ENCODE measurements around the gene KIAA0753. TPM values are rescaled to one million over a fixed set of nuclear protein-coding genes. Genes with fewer than 3 reads are reported as not detected.
A peak's percentile ranks its signal among the peaks of the same experiment; 100 is the strongest.
"Not testable (repeated sequence)": the region's sequence is repeated elsewhere in the genome, so short reads cannot be mapped to it uniquely, and the experiment has no call there.

The KIAA0753 gene
- total RNA-seq, 2 donors from 2014 or later, result 16.0 to 29.7 TPM

- H3K4me3 Mint-ChIP-seq, result not testable (repeated sequence)
- Mint-ChIP-seq H3K4me1 (ENCODE audit: low read depth in 2 of 2) (peaks cover 9 to 15% of the 10 kb centered on the region in 2 donors), H3K27me3 (peaks cover 49 to 54% of the 10 kb centered on the region in 2 donors)
These were observed 22.7 kb upstream of the KIAA0753 start for GRCh38 chr17:6663200-6663599.

GRCh38 chr17:6661464-6661848 is 20.9 kb upstream of the KIAA0753 start:
- DNase-seq (ENCODE audit: low spot score) (no peak), ATAC-seq (no peak)
- Mint-ChIP-seq H3K4me3 (no peak overlapping the region), H3K27ac (no peak overlapping the region), H3K27me3 (peaks cover 47 to 57% of the 10 kb centered on the region in 2 donors), H3K36me3 (no peaks in the 10 kb centered on the region), H3K9me3 (no peaks in the 10 kb centered on the region), H3K4me1 (ENCODE audit: low read depth in 2 of 2) (peaks cover 5 to 15% of the 10 kb centered on the region in 2 donors)

More at GRCh38 chr17:6663200-6663599, 22.7 kb upstream of the KIAA0753 start:
- H3K36me3 Mint-ChIP-seq; ATAC-seq; H3K27ac Mint-ChIP-seq; H3K9me3 Mint-ChIP-seq; DNase-seq (ENCODE audit: low spot score): not testable (repeated sequence)

GRCh38 chr17:6660805-6661463 is 20.4 kb upstream of the KIAA0753 start:
- H3K4me3 Mint-ChIP-seq, result no peak overlapping the region

GRCh38 chr17:6660101-6660500 is 19.6 kb upstream of the KIAA0753 start:
- Mint-ChIP-seq H3K4me3 (no peak overlapping the region), H3K9me3 (no peaks in the 10 kb centered on the region), H3K4me1 (ENCODE audit: low read depth in 2 of 2) (peaks cover 15 to 21% of the 10 kb centered on the region in 2 donors), H3K36me3 (no peaks in the 10 kb centered on the region), H3K27me3 (peaks cover 53 to 70% of the 10 kb centered on the region in 2 donors), H3K27ac (no peak overlapping the region)
- no peak for DNase-seq (ENCODE audit: low spot score)
- no peak for ATAC-seq

More at GRCh38 chr17:6660805-6661463, 20.4 kb upstream of the KIAA0753 start:
- peaks cover 50 to 61% of the 10 kb centered on the region in 2 donors for H3K27me3 Mint-ChIP-seq
- ATAC-seq (no peak), DNase-seq (ENCODE audit: low spot score) (no peak)
- no peak overlapping the region for H3K27ac Mint-ChIP-seq
- no peaks in the 10 kb centered on the region for H3K9me3 Mint-ChIP-seq
- peaks cover 8 to 15% of the 10 kb centered on the region in 2 donors for H3K4me1 Mint-ChIP-seq (ENCODE audit: low read depth in 2 of 2)
- no peaks in the 10 kb centered on the region for H3K36me3 Mint-ChIP-seq

- not testable (repeated sequence) for H3K36me3 Mint-ChIP-seq; ATAC-seq; H3K27ac Mint-ChIP-seq; H3K9me3 Mint-ChIP-seq; DNase-seq (ENCODE audit: low spot score); H3K4me3 Mint-ChIP-seq
- Mint-ChIP-seq H3K27me3 (peaks cover 56 to 82% of the 10 kb centered on the region in 2 donors), H3K4me1 (ENCODE audit: low read depth in 2 of 2) (peaks cover 17 to 23% of the 10 kb centered on the region in 2 donors)
These were observed 17.9 kb upstream of the KIAA0753 start for GRCh38 chr17:6658411-6658810.

GRCh38 chr17:6657633-6658287 is 17.2 kb upstream of the KIAA0753 start:
- ATAC-seq (no peak), DNase-seq (ENCODE audit: low spot score) (no peak)
- Mint-ChIP-seq H3K4me3 (peak overlapping the region; percentile 32), H3K9me3 (no peaks in the 10 kb centered on the region), H3K4me1 (ENCODE audit: low read depth in 2 of 2) (peaks cover 19 to 27% of the 10 kb centered on the region in 2 donors), H3K27ac (no peak overlapping the region), H3K27me3 (peaks cover 57 to 80% of the 10 kb centered on the region in 2 donors), H3K36me3 (peaks cover 10% of the 10 kb centered on the region)

GRCh38 chr17:6656797-6657632 is 16.5 kb upstream of the KIAA0753 start:
- H3K4me1 Mint-ChIP-seq (ENCODE audit: low read depth in 2 of 2), result peaks cover 25 to 31% of the 10 kb centered on the region in 2 donors
- H3K9me3 Mint-ChIP-seq; DNase-seq (ENCODE audit: low spot score); H3K27ac Mint-ChIP-seq; H3K36me3 Mint-ChIP-seq: not testable (repeated sequence)
- peak overlapping the region; percentile 32 for H3K4me3 Mint-ChIP-seq
- peaks cover 53 to 74% of the 10 kb centered on the region in 2 donors for H3K27me3 Mint-ChIP-seq
- peak; percentile 33 to 34 for ATAC-seq

GRCh38 chr17:6655732-6656361 is 15.3 kb upstream of the KIAA0753 start:
- H3K27ac Mint-ChIP-seq; H3K36me3 Mint-ChIP-seq; H3K9me3 Mint-ChIP-seq; ATAC-seq; DNase-seq (ENCODE audit: low spot score): not testable (repeated sequence)
- Mint-ChIP-seq H3K4me1 (ENCODE audit: low read depth in 2 of 2) (peaks cover 29 to 34% of the 10 kb centered on the region in 2 donors), H3K4me3 (peak overlapping the region; percentile 59), H3K27me3 (peaks cover 45 to 65% of the 10 kb centered on the region in 2 donors)

- Mint-ChIP-seq H3K4me3 (peak overlapping the region; percentile 59), H3K27ac (no peak overlapping the region), H3K4me1 (ENCODE audit: low read depth in 2 of 2) (peaks cover 28 to 32% of the 10 kb centered on the region in 2 donors), H3K36me3 (peaks cover 10% of the 10 kb centered on the region), H3K9me3 (no peaks in the 10 kb centered on the region), H3K27me3 (peaks cover 37 to 57% of the 10 kb centered on the region in 2 donors)
- ATAC-seq (no peak), DNase-seq (ENCODE audit: low spot score) (no peak)
These were observed 14.6 kb upstream of the KIAA0753 start for GRCh38 chr17:6654841-6655731.

- Mint-ChIP-seq H3K27ac (no peak overlapping the region), H3K36me3 (peaks cover 10% of the 10 kb centered on the region), H3K4me1 (ENCODE audit: low read depth in 2 of 2) (peaks cover 41 to 46% of the 10 kb centered on the region in 2 donors)
These were observed 11.5 kb upstream of the KIAA0753 start for GRCh38 chr17:6651919-6652452.

GRCh38 chr17:6651354-6651918 is 10.9 kb upstream of the KIAA0753 start, which contains the start of the genes C17orf100 and MED31:
TSS of gene C17orf100 (plus strand) at chr17:6651762. CDS start at chr17:6651914, 152 bp downstream.
TSS of gene MED31 (minus strand) at chr17:6651605. CDS start at chr17:6651528, 77 bp downstream.
- peak; percentile 99 for ATAC-seq
- H3K9me3 Mint-ChIP-seq, result no peaks in the 10 kb centered on the region
- peaks cover 19 to 30% of the 10 kb centered on the region in 2 donors for H3K27me3 Mint-ChIP-seq
- H3K4me3 Mint-ChIP-seq, result peak within 1 kb of the TSS; percentile 99
- peak within 1 kb of the TSS; percentile 91 to 94 for H3K27ac Mint-ChIP-seq
- DNase-seq (ENCODE audit: low spot score), result peak; percentile 96
- peaks cover 44 to 46% of the 10 kb centered on the region in 2 donors for H3K4me1 Mint-ChIP-seq (ENCODE audit: low read depth in 2 of 2)
- peaks cover 10% of the 10 kb centered on the region for H3K36me3 Mint-ChIP-seq

More at GRCh38 chr17:6651919-6652452, 11.5 kb upstream of the KIAA0753 start:
- no peak for DNase-seq (ENCODE audit: low spot score)
- Mint-ChIP-seq H3K9me3 (no peaks in the 10 kb centered on the region), H3K27me3 (peaks cover 19 to 30% of the 10 kb centered on the region in 2 donors), H3K4me3 (peak overlapping the region; percentile 46)
- peak; percentile 4 to 22 for ATAC-seq

- no peaks in the 10 kb centered on the region for H3K9me3 Mint-ChIP-seq
- no peak overlapping the region for H3K27ac Mint-ChIP-seq
- H3K4me1 Mint-ChIP-seq (ENCODE audit: low read depth in 2 of 2), result peaks cover 43 to 59% of the 10 kb centered on the region in 2 donors
- H3K27me3 Mint-ChIP-seq, result peaks cover 2 to 4% of the 10 kb centered on the region in 2 donors
- H3K36me3 Mint-ChIP-seq, result peaks cover 18% of the 10 kb centered on the region
- DNase-seq (ENCODE audit: low spot score) (no peak), ATAC-seq (no peak)
- H3K4me3 Mint-ChIP-seq, result no peak overlapping the region
These were observed 7.7 kb upstream of the KIAA0753 start for GRCh38 chr17:6648181-6648580.
